K562 (cell line): ENCODE data around the gene EIF3I. TPM values are rescaled to one million over a fixed set of nuclear protein-coding genes. Genes with fewer than 3 reads are reported as not detected.

Experiments used
- ARID3A ChIP-seq: IDR thresholded peaks from 2 replicates; pipeline ENCODE4 v1.6.1; 2012; ENCODE audit warnings: low read depth, low read length, improper control_type of control experiment, borderline replicate concordance
- ATF4 ChIP-seq: fragments of 450-650 bp; formaldehyde crosslinking; IDR thresholded peaks from 2 replicates; pipeline ENCODE4 v1.4.0; 2022; ENCODE audit warnings: mild to moderate bottlenecking, moderate library complexity
- BDP1 ChIP-seq: IDR thresholded peaks from 3 replicates; pipeline ENCODE4 v1.6.1; 2011; ENCODE audit not compliant: insufficient read length, insufficient read depth
- DACH1 ChIP-seq: fragments of 450-650 bp; IDR thresholded peaks from 2 replicates; pipeline ENCODE4 v1.6.1; 2018; ENCODE audit not compliant: partially characterized antibody
- E2F3 ChIP-seq: fragments of 250-450 bp; sonication (Bioruptor Pico); IDR thresholded peaks from 2 replicates; pipeline ENCODE4 v1.4.0; 2020; ENCODE audit warnings: mild to moderate bottlenecking
- FOXO4 ChIP-seq: fragments of 450-650 bp; formaldehyde crosslinking; IDR thresholded peaks from 2 replicates; pipeline ENCODE4 v1.4.0; 2020; ENCODE audit warnings: mild to moderate bottlenecking, moderate library complexity
- GATA2 ChIP-seq: sonication (generic); formaldehyde crosslinking; IDR thresholded peaks from 2 replicates; pipeline ENCODE4 v1.4.0; 2020; ENCODE audit warnings: mild to moderate bottlenecking, missing genetic modification reagents
- MBD2 ChIP-seq: sonication (generic); IDR thresholded peaks from 2 replicates; pipeline ENCODE4 v1.6.1; 2016; ENCODE audit warnings: low read depth, borderline replicate concordance
- NR3C1 ChIP-seq: sonication (generic); formaldehyde crosslinking; IDR thresholded peaks from 2 replicates; pipeline ENCODE4 v1.8.1; 2022; ENCODE audit warnings: missing genetic modification reagents
- PURB ChIP-seq: sonication (generic); formaldehyde crosslinking; IDR thresholded peaks from 2 replicates; pipeline ENCODE4 v1.9.0; 2021; ENCODE audit warnings: low read depth, mild to moderate bottlenecking, missing genetic modification reagents
- TCF7L2 ChIP-seq: fragments of 150-350 bp; IDR thresholded peaks from 2 replicates; pipeline ENCODE4 v1.6.1; 2016; ENCODE audit warnings: low read depth, mild to moderate bottlenecking, low read length, moderate library complexity
- XRCC4 ChIP-seq: IDR thresholded peaks from one replicate; pipeline ENCODE4 v1.6.1; 2011; ENCODE audit not compliant: insufficient read depth, insufficient read length; ENCODE audit errors: extremely low read depth
- ZNF140 ChIP-seq: fragments of 250-450 bp; sonication (Bioruptor Pico); IDR thresholded peaks from 2 replicates; pipeline ENCODE4 v1.8.0; 2021; ENCODE audit warnings: moderate library complexity, mild to moderate bottlenecking, inconsistent platforms
- ZNF436 ChIP-seq: fragments of 250-450, 450-650 bp; sonication (Bioruptor Pico); formaldehyde crosslinking; IDR thresholded peaks from 2 replicates; pipeline ENCODE4 v1.7.0; 2020; ENCODE audit warnings: mild to moderate bottlenecking
- ZNF584 ChIP-seq: fragments of 200-800 bp; sonication (Bioruptor generic); IDR thresholded peaks from 2 replicates; pipeline ENCODE4 v1.6.1; 2016; ENCODE audit warnings: low read depth, mild to moderate bottlenecking, missing genetic modification characterization, missing compliant biosample characterization
- ZNF780A ChIP-seq: fragments of 250-450 bp; sonication (Bioruptor Pico); IDR thresholded peaks from 2 replicates; pipeline ENCODE4 v1.5.0; 2021; ENCODE audit warnings: mild to moderate bottlenecking
- polyA plus RNA-seq, 8 experiments: library from polyadenylated mRNA; depleted of rRNA in 4 of 8; stranded (reverse) in 5 of 8; unstranded in 3 of 8; fragments of >200 nt; fragmentation: Nextera tagmentation in 2 of 8; fragmentation: Illumina TruSeq in 1 of 8; extraction: Ambion mirVana in 2 of 8; extraction: Trizol in 1 of 8; gene quantifications; 2 replicates each; pipeline versions ENCODE4 v1.2.1 to v1.2.3, GENCODE V29; 2011 to 2014; ENCODE audit warnings: inconsistent platforms in 1 of 8, missing spikeins in 1 of 8
- total RNA-seq, 7 experiments: library from RNA; depleted of rRNA in 6 of 7; stranded (reverse); fragments of >200 nt in 6 of 7; fragmentation: Illumina TruSeq in 2 of 7; extraction: Trizol in 2 of 7; gene quantifications; 2 replicates each; pipeline versions ENCODE4 v1.2.1 to v1.2.3, GENCODE V29; 2011 to 2021; ENCODE audit warnings: low replicate concordance in 1 of 7
- TF ChIP-seq, protein P1 (sequence below): fragments of 250-450 bp; sonication (Bioruptor Pico); IDR thresholded peaks from 2 replicates; pipeline ENCODE4 v1.9.0; 2021; ENCODE audit warnings: mild to moderate bottlenecking

Gene EIF3I
- total and polyA plus RNA-seq, 9 of the 15 experiments (the other 6 are each of a cell fraction or from before 2014, with no cell fraction given), result 414 to 1,526 (median 635) TPM

- TF ChIP-seq ARID3A (no peak), FOXO4 (CRISPR knock-in tag) (no peak), NR3C1 (CRISPR knock-in tag) (no peak), BDP1 (no peak), DACH1 (peak; percentile 72), ZNF140 (no peak), TCF7L2 (no peak), PURB (CRISPR knock-in tag) (no peak), ZNF584 (CRISPR knock-in tag) (no peak), ZNF780A (CRISPR knock-in tag) (no peak), GATA2 (CRISPR knock-in tag) (peak; percentile 45; the same call in 1 of the 2 replicates), ZNF436 (CRISPR knock-in tag) (no peak), E2F3 (no peak), MBD2 (no peak), ATF4 (no peak), XRCC4 (no peak)
- TF ChIP-seq, protein P1, sequence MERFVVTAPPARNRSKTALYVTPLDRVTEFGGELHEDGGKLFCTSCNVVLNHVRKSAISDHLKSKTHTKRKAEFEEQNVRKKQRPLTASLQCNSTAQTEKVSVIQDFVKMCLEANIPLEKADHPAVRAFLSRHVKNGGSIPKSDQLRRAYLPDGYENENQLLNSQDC (CRISPR knock-in tag), result no peak
These were observed 26.0 kb downstream of the EIF3I start (continued) for GRCh38 chr1:32247983-32248889.
